Stimulated activated memory B cell treated with anti-CD40 and anti-IgM and Interleukin-4, amounts not matched to agents 10 μg/mL and 1 μg/mL and 100 μg/mL, for 72 hours (primary cell): Measurements from ENCODE around the gene GKN2.

ENCODE experiments used
- ATAC-seq: fragments of 150-1000 bp; cut with Tn5 transposase; 2 replicates; pipeline ENCODE4 v1.10.0; 2021
- H3K27ac Mint-ChIP-seq: one replicate; pipeline ENCODE4 v1.8.0; 2022; ENCODE audit warnings: mild to moderate bottlenecking, mixed read lengths
- H3K27me3 Mint-ChIP-seq: one replicate; pipeline ENCODE4 v1.8.0; 2022; ENCODE audit warnings: mixed read lengths
- H3K36me3 Mint-ChIP-seq: one replicate; pipeline ENCODE4 v1.8.0; 2022; ENCODE audit warnings: mixed read lengths
- H3K4me1 Mint-ChIP-seq: one replicate; pipeline ENCODE4 v1.8.0; 2022; ENCODE audit warnings: mixed read lengths
- H3K4me3 Mint-ChIP-seq: one replicate; pipeline ENCODE4 v1.8.0; 2022; ENCODE audit warnings: mild to moderate bottlenecking, moderate library complexity, mixed read lengths
- H3K9me3 Mint-ChIP-seq: one replicate; pipeline ENCODE4 v1.8.0; 2022; ENCODE audit warnings: mixed read lengths

The GKN2 gene, protein sequence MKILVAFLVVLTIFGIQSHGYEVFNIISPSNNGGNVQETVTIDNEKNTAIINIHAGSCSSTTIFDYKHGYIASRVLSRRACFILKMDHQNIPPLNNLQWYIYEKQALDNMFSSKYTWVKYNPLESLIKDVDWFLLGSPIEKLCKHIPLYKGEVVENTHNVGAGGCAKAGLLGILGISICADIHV

GRCh38 chr2:68952887-68953521 lies at the start of gene GKN2:
GKN2 (minus strand) TSS chr2:68952893; CDS start chr2:68952861, 32 bp downstream.
- H3K4me3 Mint-ChIP-seq = no peak within 1 kb of the TSS
- peaks cover 5% of the 10 kb centered on the region for H3K9me3 Mint-ChIP-seq
- H3K36me3 Mint-ChIP-seq = no peaks in the 10 kb centered on the region
- H3K4me1 Mint-ChIP-seq = peaks cover 6% of the 10 kb centered on the region
- no peak for ATAC-seq
- peaks cover 68% of the 10 kb centered on the region for H3K27me3 Mint-ChIP-seq
- no peak within 1 kb of the TSS for H3K27ac Mint-ChIP-seq

- no peaks in the 10 kb centered on the region for H3K4me1 Mint-ChIP-seq
- H3K27me3 Mint-ChIP-seq = peaks cover 58% of the 10 kb centered on the region
- H3K9me3 Mint-ChIP-seq = peaks cover 14% of the 10 kb centered on the region
- H3K4me3 Mint-ChIP-seq = no peak overlapping the region
- no peak overlapping the region for H3K27ac Mint-ChIP-seq
- ATAC-seq = no peak
- peaks cover 11% of the 10 kb centered on the region for H3K36me3 Mint-ChIP-seq
Observed at GRCh38 chr2:69001879-69002278, 49.2 kb upstream of the GKN2 start.

DNA sequence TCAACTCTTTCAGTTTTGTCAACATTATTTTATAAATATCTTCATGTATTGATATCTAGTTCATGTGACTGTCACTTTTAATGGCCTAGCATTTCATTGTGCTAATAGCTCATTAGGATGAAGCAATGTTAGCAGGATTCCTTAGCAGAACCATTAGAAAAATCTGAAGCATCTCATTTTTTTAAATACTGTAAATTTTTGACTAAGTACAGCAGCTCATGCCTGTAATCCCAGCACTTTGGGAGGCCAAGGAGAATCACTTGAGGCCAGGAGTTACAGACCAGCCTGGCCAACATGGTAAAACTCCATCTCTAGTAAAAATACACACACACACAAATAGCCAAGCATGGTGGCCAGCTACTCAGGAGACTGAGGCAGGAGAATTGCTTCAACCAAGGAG lies 44.7 kb upstream of the GKN2 start:
- Mint-ChIP-seq H3K4me1 (no peaks in the 10 kb centered on the region), H3K27ac (no peak overlapping the region), H3K9me3 (peaks cover 12% of the 10 kb centered on the region), H3K4me3 (no peak overlapping the region), H3K27me3 (peaks cover 37% of the 10 kb centered on the region), H3K36me3 (peaks cover 10% of the 10 kb centered on the region)
- no peak for ATAC-seq

DNA sequence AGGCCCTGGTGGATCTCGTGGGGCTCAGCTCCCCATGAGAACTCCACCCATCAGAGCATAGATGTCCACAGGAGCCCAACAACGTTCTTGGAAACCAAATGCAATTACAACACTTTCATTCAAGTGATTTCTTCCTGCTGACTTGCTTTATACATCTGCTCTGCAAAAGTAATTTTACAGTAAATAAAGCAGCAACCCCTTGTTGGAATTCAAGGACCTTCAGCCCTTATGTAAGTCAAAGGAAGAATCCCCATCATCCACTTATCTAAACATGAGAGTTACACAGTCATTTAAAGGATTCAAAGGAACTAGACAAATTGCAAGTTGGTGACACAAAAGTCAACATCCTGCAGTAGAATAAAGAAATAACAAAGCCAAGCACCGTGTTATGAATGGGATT lies 43.2 kb upstream of the GKN2 start:
- peaks cover 26% of the 10 kb centered on the region for H3K27me3 Mint-ChIP-seq
- no peak overlapping the region for H3K4me3 Mint-ChIP-seq
- H3K4me1 Mint-ChIP-seq = no peaks in the 10 kb centered on the region
- H3K36me3 Mint-ChIP-seq = no peaks in the 10 kb centered on the region
- no peak overlapping the region for H3K27ac Mint-ChIP-seq
- H3K9me3 Mint-ChIP-seq = peaks cover 2% of the 10 kb centered on the region
- ATAC-seq = no peak

- Mint-ChIP-seq H3K27me3 (peaks cover 31% of the 10 kb centered on the region), H3K36me3 (no peaks in the 10 kb centered on the region), H3K27ac (no peak overlapping the region), H3K9me3 (peaks cover 2% of the 10 kb centered on the region), H3K4me1 (no peaks in the 10 kb centered on the region), H3K4me3 (no peak overlapping the region)
- no peak for ATAC-seq
Observed at GRCh38 chr2:68994864-68995263, 42.2 kb upstream of the GKN2 start.

DNA sequence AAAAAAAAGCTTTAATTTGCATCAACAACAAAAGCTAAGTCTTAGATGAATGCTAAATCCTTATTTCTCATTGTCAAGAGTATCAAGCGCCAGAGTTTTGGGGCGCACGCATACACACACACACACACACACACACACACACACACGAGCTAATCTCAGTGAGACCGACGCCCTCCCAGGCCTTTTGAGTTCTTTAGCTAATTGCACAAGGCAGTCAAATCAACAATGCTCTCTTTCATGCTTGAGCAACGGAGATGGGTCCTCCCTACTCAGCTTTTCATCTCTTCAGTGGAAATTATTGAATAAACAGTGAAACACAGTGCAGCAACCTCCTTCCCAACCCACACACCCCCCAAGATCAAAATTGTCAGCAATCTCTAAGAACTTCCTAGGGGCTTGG lies 41.0 kb upstream of the GKN2 start:
- H3K4me1 Mint-ChIP-seq = no peaks in the 10 kb centered on the region
- H3K27ac Mint-ChIP-seq = no peak overlapping the region
- H3K36me3 Mint-ChIP-seq = no peaks in the 10 kb centered on the region
- peaks cover 22% of the 10 kb centered on the region for H3K27me3 Mint-ChIP-seq
- no peak overlapping the region for H3K4me3 Mint-ChIP-seq
- H3K9me3 Mint-ChIP-seq = no peaks in the 10 kb centered on the region
- ATAC-seq = no peak

- H3K27ac Mint-ChIP-seq = no peak overlapping the region
- H3K27me3 Mint-ChIP-seq = peaks cover 15% of the 10 kb centered on the region
- H3K4me1 Mint-ChIP-seq = no peaks in the 10 kb centered on the region
- no peak overlapping the region for H3K4me3 Mint-ChIP-seq
- H3K9me3 Mint-ChIP-seq = no peaks in the 10 kb centered on the region
- H3K36me3 Mint-ChIP-seq = no peaks in the 10 kb centered on the region
- no peak for ATAC-seq
Observed at GRCh38 chr2:68992933-68993332, 40.2 kb upstream of the GKN2 start.

GRCh38 chr2:68992341-68992740 lies 39.6 kb upstream of the GKN2 start:
- Mint-ChIP-seq H3K4me3 (no peak overlapping the region), H3K4me1 (no peaks in the 10 kb centered on the region), H3K9me3 (no peaks in the 10 kb centered on the region), H3K27me3 (peaks cover 15% of the 10 kb centered on the region), H3K27ac (no peak overlapping the region), H3K36me3 (no peaks in the 10 kb centered on the region)
- ATAC-seq = no peak

DNA sequence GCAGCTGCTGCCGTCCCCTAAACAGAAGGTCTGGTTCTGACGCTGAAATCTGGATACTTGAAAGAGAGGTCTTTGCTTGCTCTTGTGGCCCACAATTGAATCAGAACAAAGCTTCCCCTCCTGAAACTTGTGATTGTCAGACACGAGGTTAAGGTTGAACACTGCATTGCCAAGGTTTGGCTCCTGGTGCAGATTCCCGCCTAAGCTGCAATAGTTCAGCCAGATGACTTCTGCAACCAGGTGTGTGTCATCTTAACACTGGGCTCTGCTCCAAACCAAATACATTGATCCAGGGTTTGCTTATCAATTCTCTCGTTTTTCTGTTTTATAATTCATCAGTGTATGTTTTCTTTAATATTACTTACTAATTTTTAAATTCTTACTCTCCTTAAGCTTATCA lies 36.3 kb upstream of the GKN2 start:
- Mint-ChIP-seq H3K27me3 (peaks cover 12% of the 10 kb centered on the region), H3K36me3 (no peaks in the 10 kb centered on the region), H3K27ac (no peak overlapping the region), H3K4me3 (no peak overlapping the region), H3K4me1 (no peaks in the 10 kb centered on the region), H3K9me3 (no peaks in the 10 kb centered on the region)
- no peak for ATAC-seq

DNA sequence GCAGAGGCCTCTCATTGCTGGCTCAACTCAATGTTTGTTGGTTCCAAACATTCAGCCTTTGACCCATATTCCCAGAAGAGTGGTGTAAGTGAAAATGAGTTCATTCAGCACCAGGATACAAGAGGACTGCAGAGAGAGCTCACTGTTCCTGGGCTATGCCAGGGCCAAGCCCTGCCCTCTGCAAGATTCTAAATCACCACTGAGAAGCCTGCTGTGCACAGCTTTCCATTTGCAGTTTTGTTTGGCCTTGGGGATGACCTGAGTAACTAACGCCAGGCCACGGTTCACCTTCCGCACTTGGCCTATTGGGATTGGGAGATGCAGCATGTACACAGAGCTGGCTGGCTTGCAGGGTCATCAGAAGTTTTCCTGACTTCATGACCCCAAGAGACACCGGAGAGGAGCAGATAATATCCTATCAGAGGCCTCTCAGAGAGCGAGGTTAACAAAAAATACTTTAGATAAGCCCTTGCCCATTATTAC lies 34.4 kb upstream of the GKN2 start:
- Mint-ChIP-seq H3K9me3 (no peaks in the 10 kb centered on the region), H3K36me3 (no peaks in the 10 kb centered on the region), H3K4me1 (no peaks in the 10 kb centered on the region), H3K4me3 (no peak overlapping the region), H3K27ac (no peak overlapping the region), H3K27me3 (peaks cover 8% of the 10 kb centered on the region)
- ATAC-seq = no peak

GRCh38 chr2:68980956-68981355 lies 28.3 kb upstream of the GKN2 start:
- Mint-ChIP-seq H3K9me3 (no peaks in the 10 kb centered on the region), H3K4me1 (no peaks in the 10 kb centered on the region), H3K27me3 (peaks cover 30% of the 10 kb centered on the region), H3K36me3 (no peaks in the 10 kb centered on the region), H3K4me3 (no peak overlapping the region), H3K27ac (no peak overlapping the region)
- ATAC-seq = no peak

DNA sequence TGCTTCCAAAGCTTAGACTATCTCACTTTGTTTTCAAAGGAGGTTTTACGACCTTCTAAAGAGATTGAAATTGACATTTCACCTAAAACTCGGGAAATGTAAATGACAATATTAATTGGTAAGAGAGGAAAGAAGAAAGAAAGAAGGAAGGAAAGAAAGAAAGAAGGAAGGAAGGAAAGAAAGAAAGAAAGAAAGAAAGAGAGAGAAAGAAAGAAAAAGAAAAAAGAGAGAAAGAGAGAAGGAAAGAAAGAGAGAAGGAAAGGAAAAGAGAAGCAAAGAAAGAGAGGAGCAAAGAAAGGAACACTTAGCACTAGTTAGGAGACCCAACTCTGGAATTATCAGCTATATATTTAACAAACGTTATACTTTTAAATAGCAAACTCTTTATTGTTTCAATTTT lies 25.4 kb upstream of the GKN2 start:
- H3K9me3 Mint-ChIP-seq = no peaks in the 10 kb centered on the region
- no peaks in the 10 kb centered on the region for H3K4me1 Mint-ChIP-seq
- no peaks in the 10 kb centered on the region for H3K36me3 Mint-ChIP-seq
- ATAC-seq = no peak
- H3K27ac Mint-ChIP-seq = no peak overlapping the region
- peaks cover 30% of the 10 kb centered on the region for H3K27me3 Mint-ChIP-seq
- H3K4me3 Mint-ChIP-seq = no peak overlapping the region

DNA sequence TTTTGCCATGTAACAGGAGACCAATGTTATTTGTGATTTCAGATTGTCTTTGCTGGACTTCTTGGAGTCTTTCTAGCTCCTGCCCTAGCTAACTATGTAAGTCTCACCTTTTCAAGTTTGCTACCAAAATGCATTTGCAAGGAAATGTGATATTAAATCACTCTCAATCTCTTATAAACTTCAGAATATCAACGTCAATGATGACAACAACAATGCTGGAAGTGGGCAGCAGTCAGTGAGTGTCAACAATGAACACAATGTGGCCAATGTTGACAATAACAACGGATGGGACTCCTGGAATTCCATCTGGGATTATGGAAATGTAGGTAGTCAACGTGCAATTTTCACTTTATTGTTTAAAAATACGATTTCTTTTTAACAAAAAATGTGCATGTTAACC lies 24.8 kb upstream of the GKN2 start:
- Mint-ChIP-seq H3K27ac (no peak overlapping the region), H3K36me3 (no peaks in the 10 kb centered on the region), H3K27me3 (peaks cover 30% of the 10 kb centered on the region), H3K4me3 (no peak overlapping the region), H3K4me1 (no peaks in the 10 kb centered on the region), H3K9me3 (no peaks in the 10 kb centered on the region)
- ATAC-seq = no peak

DNA sequence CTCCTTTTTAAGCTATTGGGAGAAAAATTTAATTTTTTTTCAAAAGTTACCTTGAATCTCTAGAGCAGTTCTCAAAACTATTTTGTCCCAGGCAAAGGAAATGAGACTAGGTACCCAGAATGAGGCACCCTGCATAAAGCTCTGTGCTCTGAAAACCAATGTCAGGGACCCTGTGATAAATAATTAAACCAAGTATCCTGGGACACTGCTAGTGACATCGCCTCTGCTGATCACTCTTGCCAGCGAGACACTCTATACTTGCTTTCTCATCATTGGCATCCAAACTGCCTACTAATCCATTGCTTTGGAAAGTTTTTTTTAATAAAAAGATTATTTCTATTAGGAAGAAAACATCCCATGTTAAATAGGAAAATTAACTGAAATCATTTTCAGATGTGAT lies 23.2 kb upstream of the GKN2 start:
- Mint-ChIP-seq H3K27ac (no peak overlapping the region), H3K4me3 (no peak overlapping the region), H3K27me3 (peaks cover 30% of the 10 kb centered on the region), H3K36me3 (no peaks in the 10 kb centered on the region), H3K9me3 (no peaks in the 10 kb centered on the region), H3K4me1 (no peaks in the 10 kb centered on the region)
- ATAC-seq = no peak

- no peak for ATAC-seq
- H3K4me1 Mint-ChIP-seq = no peaks in the 10 kb centered on the region
- no peaks in the 10 kb centered on the region for H3K36me3 Mint-ChIP-seq
- H3K9me3 Mint-ChIP-seq = no peaks in the 10 kb centered on the region
- H3K4me3 Mint-ChIP-seq = no peak overlapping the region
- H3K27ac Mint-ChIP-seq = no peak overlapping the region
- H3K27me3 Mint-ChIP-seq = peaks cover 30% of the 10 kb centered on the region
Observed at GRCh38 chr2:68974946-68975665, 22.4 kb upstream of the GKN2 start.

GRCh38 chr2:68974251-68974650 lies 21.6 kb upstream of the GKN2 start, which contains the start of gene GKN1:
GKN1 (plus strand) TSS chr2:68974636; CDS start chr2:68974678, 42 bp downstream.
- H3K4me1 Mint-ChIP-seq = no peaks in the 10 kb centered on the region
- no peak within 1 kb of the TSS for H3K27ac Mint-ChIP-seq
- no peak within 1 kb of the TSS for H3K4me3 Mint-ChIP-seq
- H3K27me3 Mint-ChIP-seq = peaks cover 21% of the 10 kb centered on the region
- ATAC-seq = no peak
- no peaks in the 10 kb centered on the region for H3K9me3 Mint-ChIP-seq
- H3K36me3 Mint-ChIP-seq = no peaks in the 10 kb centered on the region
